Stomach (tissue), 9 donors: Measurements from ENCODE around the gene EEF2. TPM values are rescaled to one million over a fixed set of nuclear protein-coding genes. Genes with fewer than 3 reads are reported as not detected.

ENCODE experiments used
- DNase-seq, 2 donors: peaks; one replicate each; pipeline versions ENCODE4 v3.0.0 to v3.0.0-alpha.2; 2013 to 2019
- H3K27ac ChIP-seq, 5 donors: fragments of 200-600 bp in 4 of 5; sonication (generic) in 4 of 5; one replicate each; pipeline ENCODE4 v1.5.1; 2013 to 2019; ENCODE audit warnings: mild to moderate bottlenecking in 1 of 5, moderate library complexity in 1 of 5
- H3K27me3 ChIP-seq, 3 donors: fragments of 200-600 bp; sonication (generic); one replicate each; pipeline ENCODE4 v1.5.1; 2017 to 2019; ENCODE audit warnings: mixed run types in 1 of 3
- H3K36me3 ChIP-seq, 4 donors: fragments of 200-600 bp; sonication (generic); 1 replicate in 3 of 4; 2 replicates in 1 of 4; pipeline ENCODE4 v1.5.1; 2016 to 2019
- H3K4me1 ChIP-seq, 4 donors: fragments of 200-600 bp; sonication (generic); one replicate each; pipeline ENCODE4 v1.5.1; 2016 to 2019
- H3K4me3 ChIP-seq, 4 donors: fragments of 200-600 bp; sonication (generic) in 3 of 4; one replicate each; pipeline ENCODE4 v1.5.1; 2016 to 2019; ENCODE audit warnings: mild to moderate bottlenecking in 1 of 4
- H3K9me3 ChIP-seq, 4 donors: fragments of 200-600 bp; sonication (generic); one replicate each; pipeline ENCODE4 v1.5.1; 2016 to 2019
- CTCF ChIP-seq, 7 experiments: fragments of 450-650 bp in 4 of 7; fragments of 200-600 bp in 3 of 7; sonication (generic) in 3 of 7; IDR thresholded peaks; one replicate each; pipeline ENCODE4 v1.5.1; 2016 to 2019; ENCODE audit warnings: antibody characterized with exemption in 7 of 7, control low read depth in 2 of 7, mild to moderate bottlenecking in 1 of 7
- EP300 ChIP-seq: sonication (generic); formaldehyde crosslinking; IDR thresholded peaks from one replicate; pipeline ENCODE4 v1.6.1; 2017; ENCODE audit warnings: antibody characterized with exemption
- POLR2A ChIP-seq, 4 donors: fragments of 450-650 bp; IDR thresholded peaks; one replicate each; pipeline ENCODE4 v1.6.1; 2016; ENCODE audit warnings: antibody characterized with exemption in 4 of 4, control low read depth in 2 of 4, mild to moderate bottlenecking in 1 of 4, moderate library complexity in 1 of 4
- POLR2AphosphoS5 ChIP-seq, 3 donors: sonication (generic); formaldehyde crosslinking; IDR thresholded peaks; one replicate each; pipeline ENCODE4 v1.6.1; 2016; ENCODE audit warnings: antibody characterized with exemption in 3 of 3
- WGBS, 5 donors: extraction: QIAGEN DNeasy Blood & Tissue Kit in 3 of 5; methylation state at CpG; one replicate each; pipeline versions ENCODE4 v1.1.5 to v1.1.7; 2013 to 2018; 5-methylcytosine and 5-hydroxymethylcytosine counted together
- intact Hi-C: fragments of 100-400 bp; cut with DNase I; formaldehyde crosslinking; loops from one replicate; pipeline ENCODE4 v1.15.1; 2023; ENCODE audit warnings: low total_unique reads
- polyA plus RNA-seq, 3 donors: library from polyadenylated mRNA; stranded (reverse); fragments of 200-250 nt; gene quantifications; one replicate each; pipeline ENCODE4 v1.2.3, GENCODE V29; 2013
- total RNA-seq, 5 donors: library from RNA; depleted of rRNA; stranded (reverse); fragments of >200 nt; gene quantifications; one replicate each; pipeline versions ENCODE4 v1.1.0 to v1.2.3, GENCODE V29; 2014 to 2016
- donor health status: healthy with polysubstance abuse.
- donor health status: Bipolar disorder and iron deficiency.
- donor health status: healthy.

Gene EEF2
- total and polyA plus RNA-seq, 8 donors, result 667 to 1,656 (median 1,276) TPM

- Histone ChIP-seq H3K4me3 (peak overlapping the region in 1 of 4 donors; percentile 1), H3K4me1 (peaks cover 21 to 88% (median 32%) of the 10 kb centered on the region in 4 donors), H3K27me3 (no peaks in the 10 kb centered on the region), H3K9me3 (no peaks in the 10 kb centered on the region), H3K36me3 (peaks cover 87 to 89% (median 88%) of the 10 kb centered on the region in 4 donors), H3K27ac (peak overlapping the region in 1 of 5 donors; percentile 91)
- peak in 1 of 2 donors; percentile 13 for DNase-seq
- no peak for TF ChIP-seq EP300
- 85 to 88% (median 87%) methylated on average over 20 to 31 of the region's 31 CpGs for WGBS, 5 donors
- intact Hi-C loops, result loop anchor here (10.0 kb wide), 1 partner anchor 204 kb away; the partner anchor contains the start of genes ANKRD24 and SIRT6
Observed at GRCh38 chr19:3980353-3981251, 4.7 kb downstream of the EEF2 start.

- H3K9me3 ChIP-seq, result no peaks in the 10 kb centered on the region
- intact Hi-C loops, result loop anchor here (10.0 kb wide), 1 partner anchor 205 kb away; the partner anchor contains the start of genes ANKRD24 and SIRT6
- DNase-seq, result peak in 1 of 2 donors; percentile 12
- TF ChIP-seq EP300 (no peak), CTCF (IDR thresholded peaks at IDR 0.05) (no peak), POLR2A (IDR thresholded peaks at IDR 0.05) (no peak), POLR2AphosphoS5 (IDR thresholded peaks at IDR 0.05) (no peak)
- no peak overlapping the region for H3K27ac ChIP-seq
- no peaks in the 10 kb centered on the region for H3K27me3 ChIP-seq
- peaks cover 18 to 85% (median 29%) of the 10 kb centered on the region in 4 donors for H3K4me1 ChIP-seq
- H3K4me3 ChIP-seq, result no peak overlapping the region
- H3K36me3 ChIP-seq, result peaks cover 92 to 97% (median 95%) of the 10 kb centered on the region in 4 donors
- WGBS, 5 donors, result 86 to 100% (median 86%) methylated on average over 2 to 25 of the region's 25 CpGs
Observed at GRCh38 chr19:3979674-3980352, 5.5 kb downstream of the EEF2 start.

- no peaks in the 10 kb centered on the region for H3K27me3 ChIP-seq
- H3K27ac ChIP-seq, result peak overlapping the region in 1 of 5 donors; percentile 19
- no peak for DNase-seq
- H3K36me3 ChIP-seq, result peaks cover 92 to 95% (median 94%) of the 10 kb centered on the region in 4 donors
- intact Hi-C loops, result no loop called here
- H3K4me3 ChIP-seq, result no peak overlapping the region
- peaks cover 15 to 84% (median 27%) of the 10 kb centered on the region in 4 donors for H3K4me1 ChIP-seq
- WGBS, 5 donors, result 90 to 92% (median 92%) methylated on average over 16 to 18 of the region's 18 CpGs
- TF ChIP-seq POLR2A (IDR thresholded peaks at IDR 0.05) (no peak), CTCF (IDR thresholded peaks at IDR 0.05) (no peak), POLR2AphosphoS5 (IDR thresholded peaks at IDR 0.05) (no peak), EP300 (no peak)
- no peaks in the 10 kb centered on the region for H3K9me3 ChIP-seq
Observed at GRCh38 chr19:3979289-3979673, 6.0 kb downstream of the EEF2 start.

GRCh38 chr19:3978145-3978544, 7.1 kb downstream of the EEF2 start:
- TF ChIP-seq CTCF (IDR thresholded peaks at IDR 0.05) (no peak), EP300 (no peak), POLR2A (IDR thresholded peaks at IDR 0.05) (no peak), POLR2AphosphoS5 (IDR thresholded peaks at IDR 0.05) (no peak)
- DNase-seq, result no peak
- Histone ChIP-seq H3K9me3 (no peaks in the 10 kb centered on the region), H3K36me3 (peaks cover 80 to 84% (median 83%) of the 10 kb centered on the region in 4 donors), H3K4me3 (no peak overlapping the region), H3K27ac (no peak overlapping the region), H3K27me3 (no peaks in the 10 kb centered on the region), H3K4me1 (peaks cover 4 to 73% (median 15%) of the 10 kb centered on the region in 4 donors)
- 91 to 94% (median 92%) methylated on average over 16 to 19 of the region's 19 CpGs for WGBS, 5 donors
- intact Hi-C loops, result no loop called here
